Measurements from ENCODE around the gene CDX2. TPM values are rescaled to one million over a fixed set of nuclear protein-coding genes. Genes with fewer than 3 reads are reported as not detected.

CDX2 gene
- total RNA-seq, 1 donor from 2014 or later, result not detected

DNA sequence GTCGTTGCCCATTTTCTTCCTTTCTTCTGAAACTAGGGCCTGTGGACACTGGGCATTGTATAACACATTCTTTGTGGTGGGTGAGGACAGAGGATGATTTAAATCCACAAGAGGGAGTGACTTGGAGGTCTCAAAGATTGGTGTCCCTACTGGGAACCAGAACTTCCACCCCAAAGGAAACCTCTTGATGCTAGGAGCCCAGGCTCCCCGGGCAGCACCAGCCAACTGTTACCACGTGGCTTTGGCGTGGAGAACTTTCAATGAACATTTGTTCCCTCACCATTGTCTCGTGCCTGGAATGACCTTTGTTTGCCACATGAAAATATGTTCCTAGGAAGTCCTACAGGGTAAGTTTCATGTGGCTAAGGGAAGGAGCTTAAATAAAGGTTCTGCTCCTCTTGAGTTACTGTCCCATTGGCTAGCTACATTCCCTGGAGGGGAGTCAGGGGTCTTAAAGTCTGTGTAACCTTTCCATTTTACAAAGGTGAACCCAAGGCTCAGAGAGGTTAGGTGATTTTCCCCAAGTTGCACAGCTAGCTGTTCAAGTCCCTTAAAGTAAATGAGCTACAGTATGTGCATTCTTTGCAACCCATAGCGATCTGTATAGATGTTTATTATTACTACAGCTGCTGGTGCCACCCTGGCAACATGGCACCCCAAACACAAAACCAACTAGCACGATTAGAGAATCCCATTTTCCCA, 5.0 kb upstream of the CDX2 start:
- DNase-seq, result no peak
- H3K4me1 Mint-ChIP-seq, result peaks cover 8% of the 10 kb centered on the region
- intact Hi-C loops (cut with micrococcal nuclease), result no loop called here

DNA sequence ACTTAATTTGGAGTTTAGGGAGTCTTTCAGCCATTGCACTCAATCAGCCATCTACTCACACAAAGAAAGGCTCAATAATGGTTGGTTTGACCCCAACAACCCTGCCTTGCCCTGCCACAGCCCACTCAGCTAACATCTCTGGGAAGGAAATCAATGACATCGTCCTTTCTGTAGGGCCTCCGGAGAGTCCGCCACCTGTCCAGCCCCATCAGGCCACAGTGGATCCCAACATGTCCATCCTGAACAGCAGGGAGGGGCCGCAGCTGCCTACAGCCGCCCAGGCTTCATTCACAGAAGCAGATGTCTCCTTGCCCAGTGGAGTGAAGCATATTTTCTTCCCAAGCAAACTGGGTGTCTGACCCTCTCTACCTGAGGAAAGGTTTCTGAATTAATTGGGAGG, 4.2 kb upstream of the CDX2 start:
- peaks cover 2% of the 10 kb centered on the region for H3K36me3 Mint-ChIP-seq (ENCODE audit: low read depth)
- H3K4me3 Mint-ChIP-seq, result no peak overlapping the region
- H3K9me3 Mint-ChIP-seq, result peaks cover 3% of the 10 kb centered on the region
- peaks cover 75% of the 10 kb centered on the region for H3K27me3 Mint-ChIP-seq
- H3K4me1 Mint-ChIP-seq, result peaks cover 6% of the 10 kb centered on the region
- no peak for DNase-seq
- H3K27ac Mint-ChIP-seq, result no peak overlapping the region
- intact Hi-C loops (cut with micrococcal nuclease), result no loop called here

More for the DNA sequence above, 5.0 kb upstream of the CDX2 start:
- H3K27me3 Mint-ChIP-seq, result peaks cover 78% of the 10 kb centered on the region
- H3K36me3 Mint-ChIP-seq (ENCODE audit: low read depth), result peaks cover 2% of the 10 kb centered on the region
- H3K9me3 Mint-ChIP-seq, result peaks cover 3% of the 10 kb centered on the region
- no peak overlapping the region for H3K27ac Mint-ChIP-seq
- no peak overlapping the region for H3K4me3 Mint-ChIP-seq

DNA sequence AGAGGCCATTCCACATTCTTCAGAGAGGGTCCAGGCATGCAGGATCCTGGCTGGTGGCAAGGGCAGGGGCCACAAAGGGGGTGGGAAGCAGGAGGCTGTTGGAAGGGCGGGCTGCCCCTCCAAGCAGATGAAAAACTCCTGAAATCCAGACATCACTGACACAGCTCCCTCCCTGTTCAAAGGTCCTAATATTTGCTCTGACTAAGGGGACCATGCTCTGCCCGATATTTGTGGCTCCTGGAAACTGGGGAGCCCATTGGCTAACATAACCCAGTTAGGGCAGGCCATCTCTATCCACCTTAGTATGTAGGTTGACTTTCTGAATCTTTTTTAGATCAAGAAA, 3.3 kb upstream of the CDX2 start:
- H3K4me1 Mint-ChIP-seq, result peaks cover 4% of the 10 kb centered on the region
- no peak for DNase-seq
- no peak overlapping the region for H3K4me3 Mint-ChIP-seq
- H3K27me3 Mint-ChIP-seq, result peaks cover 79% of the 10 kb centered on the region
- peaks cover 2% of the 10 kb centered on the region for H3K36me3 Mint-ChIP-seq (ENCODE audit: low read depth)
- intact Hi-C loops (cut with micrococcal nuclease), result no loop called here
- H3K9me3 Mint-ChIP-seq, result peaks cover 3% of the 10 kb centered on the region
- H3K27ac Mint-ChIP-seq, result no peak overlapping the region

DNA sequence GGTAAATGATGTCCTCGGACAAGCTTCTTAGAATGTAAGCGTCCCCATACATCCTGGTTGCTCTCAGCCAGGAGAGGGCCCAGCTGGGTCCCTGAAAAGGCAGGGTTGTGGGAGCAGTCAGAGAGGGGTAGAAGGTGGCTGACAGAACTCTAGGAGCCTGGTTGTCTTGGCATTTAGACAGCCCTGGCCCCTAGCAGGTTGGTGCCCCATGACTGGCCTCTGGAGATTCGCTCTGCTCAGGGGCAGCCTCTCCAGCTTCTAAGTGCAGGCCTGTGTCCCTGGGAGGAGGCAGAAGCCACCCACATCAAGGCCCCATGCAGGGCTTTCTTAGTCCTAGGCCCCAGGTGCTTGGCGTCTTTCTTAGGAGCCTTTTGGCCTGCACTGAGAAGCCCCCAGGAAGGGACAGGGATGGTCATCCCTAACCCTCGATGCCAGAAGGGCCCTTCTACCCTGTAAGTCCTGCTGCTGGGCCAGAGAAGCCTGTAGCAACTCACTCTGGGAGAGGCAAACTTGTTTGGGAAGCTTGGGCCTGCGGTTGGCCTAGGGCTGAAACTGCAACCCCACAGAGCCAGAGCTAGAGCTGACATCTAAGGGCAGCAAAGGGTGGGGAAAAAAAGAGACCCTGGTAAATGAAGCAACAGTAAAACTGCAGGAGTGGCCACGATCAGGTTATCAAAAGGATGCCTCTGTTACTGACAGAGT, 2.8 kb upstream of the CDX2 start:
- H3K4me1 Mint-ChIP-seq, result peaks cover 4% of the 10 kb centered on the region
- intact Hi-C loops (cut with micrococcal nuclease), result no loop called here
- H3K27me3 Mint-ChIP-seq, result peaks cover 79% of the 10 kb centered on the region
- peaks cover 2% of the 10 kb centered on the region for H3K36me3 Mint-ChIP-seq (ENCODE audit: low read depth)
- DNase-seq, result no peak
- peaks cover 3% of the 10 kb centered on the region for H3K9me3 Mint-ChIP-seq
- H3K27ac Mint-ChIP-seq, result no peak overlapping the region
- H3K4me3 Mint-ChIP-seq, result no peak overlapping the region

DNA sequence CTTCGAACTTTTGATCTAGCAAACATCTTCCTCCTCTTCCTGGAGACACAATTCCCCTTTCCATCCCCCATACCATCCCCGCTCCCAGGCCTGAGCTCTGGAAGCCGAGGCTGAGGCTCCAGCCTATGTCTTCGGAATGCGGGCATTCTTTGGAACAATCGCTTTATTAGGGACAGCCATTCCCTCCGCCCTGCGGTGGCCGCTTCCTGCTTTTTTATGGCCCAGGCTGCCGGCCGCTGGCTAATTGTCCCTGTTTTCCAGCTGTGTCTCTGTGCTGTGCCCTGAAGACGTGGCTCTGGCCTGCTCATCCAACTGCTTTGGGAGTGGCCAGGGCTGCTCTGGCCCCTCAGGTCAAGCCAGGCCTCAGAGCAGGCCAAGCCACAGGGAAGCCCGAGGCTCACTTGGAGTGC, 2.1 kb upstream of the CDX2 start:
- intact Hi-C loops (cut with micrococcal nuclease), result no loop called here
- Mint-ChIP-seq H3K4me1 (peaks cover 4% of the 10 kb centered on the region), H3K9me3 (peaks cover 3% of the 10 kb centered on the region), H3K27ac (no peak overlapping the region), H3K4me3 (no peak overlapping the region), H3K36me3 (ENCODE audit: low read depth) (peaks cover 2% of the 10 kb centered on the region), H3K27me3 (peaks cover 79% of the 10 kb centered on the region)
- no peak for DNase-seq

DNA sequence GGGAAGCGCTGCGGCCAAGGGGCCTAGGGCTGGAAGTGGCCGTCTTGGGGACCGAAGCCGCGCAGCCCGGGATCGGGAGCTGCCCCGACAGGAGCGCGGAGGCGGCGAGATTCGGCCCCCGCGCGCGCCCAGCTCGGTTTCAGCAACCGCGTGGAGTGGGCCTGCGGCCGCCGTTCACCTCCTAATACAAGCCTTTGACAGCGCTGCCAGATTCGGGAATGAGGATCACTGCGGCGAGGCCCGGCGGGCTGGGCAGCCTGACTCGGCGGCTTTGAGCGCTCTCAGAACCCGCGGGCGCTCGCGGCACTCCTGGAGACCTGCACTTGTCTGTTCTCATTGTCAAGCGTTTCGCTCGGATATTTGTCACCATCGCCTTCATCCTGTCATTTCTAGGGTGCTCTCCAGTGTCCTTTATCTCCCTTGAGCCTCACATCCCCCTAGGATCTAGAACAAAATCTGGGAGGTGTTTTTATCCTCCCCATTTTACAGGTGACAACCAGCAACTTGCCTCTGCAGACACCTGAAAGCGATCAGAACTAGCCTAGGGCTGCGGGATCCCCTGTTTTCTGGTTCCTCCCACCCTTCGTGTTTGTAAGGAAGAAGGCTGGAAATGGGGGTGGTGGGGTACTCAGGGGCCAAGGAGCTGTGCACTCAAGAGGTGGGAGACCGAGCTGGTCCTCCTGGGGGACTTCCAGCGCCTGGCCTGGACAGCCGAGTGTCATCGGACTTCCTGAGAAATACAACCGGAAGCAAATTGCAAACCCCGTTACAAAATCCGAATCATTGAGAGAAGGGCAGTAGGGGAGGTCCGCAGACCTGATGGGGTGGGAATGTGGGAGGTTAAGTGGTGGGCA, 1.5 kb upstream of the CDX2 start:
- no peak overlapping the region for H3K4me3 Mint-ChIP-seq
- peaks cover 4% of the 10 kb centered on the region for H3K4me1 Mint-ChIP-seq
- peaks cover 2% of the 10 kb centered on the region for H3K36me3 Mint-ChIP-seq (ENCODE audit: low read depth)
- H3K9me3 Mint-ChIP-seq, result peaks cover 3% of the 10 kb centered on the region
- peaks cover 79% of the 10 kb centered on the region for H3K27me3 Mint-ChIP-seq
- no peak for DNase-seq
- intact Hi-C loops (cut with micrococcal nuclease), result no loop called here
- H3K27ac Mint-ChIP-seq, result peak overlapping the region; percentile 29

DNA sequence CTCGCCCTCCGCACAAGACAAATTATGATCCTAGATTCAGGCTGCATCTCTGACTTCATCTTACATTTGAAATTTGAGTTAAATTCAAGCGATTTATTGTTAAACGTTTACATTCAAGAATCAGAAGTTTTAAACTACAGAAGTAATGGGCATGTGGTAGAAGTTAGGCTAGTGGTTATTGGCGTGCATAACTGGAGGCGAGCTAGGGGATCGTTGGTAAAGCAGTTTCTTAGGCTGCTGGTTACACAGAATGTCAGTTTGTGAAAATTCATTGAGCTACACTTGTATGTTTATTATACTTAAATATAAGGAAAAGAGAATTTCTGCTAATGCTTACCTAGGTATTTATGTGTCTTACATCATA, 733 bp upstream of the CDX2 start:
- H3K36me3 Mint-ChIP-seq (ENCODE audit: low read depth), result peaks cover 2% of the 10 kb centered on the region
- H3K9me3 Mint-ChIP-seq, result peaks cover 3% of the 10 kb centered on the region
- peak overlapping the region; percentile 82 for H3K27ac Mint-ChIP-seq
- H3K4me3 Mint-ChIP-seq, result no peak overlapping the region
- H3K4me1 Mint-ChIP-seq, result peaks cover 4% of the 10 kb centered on the region
- DNase-seq, result no peak
- intact Hi-C loops (cut with micrococcal nuclease), result no loop called here
- peaks cover 79% of the 10 kb centered on the region for H3K27me3 Mint-ChIP-seq

DNA sequence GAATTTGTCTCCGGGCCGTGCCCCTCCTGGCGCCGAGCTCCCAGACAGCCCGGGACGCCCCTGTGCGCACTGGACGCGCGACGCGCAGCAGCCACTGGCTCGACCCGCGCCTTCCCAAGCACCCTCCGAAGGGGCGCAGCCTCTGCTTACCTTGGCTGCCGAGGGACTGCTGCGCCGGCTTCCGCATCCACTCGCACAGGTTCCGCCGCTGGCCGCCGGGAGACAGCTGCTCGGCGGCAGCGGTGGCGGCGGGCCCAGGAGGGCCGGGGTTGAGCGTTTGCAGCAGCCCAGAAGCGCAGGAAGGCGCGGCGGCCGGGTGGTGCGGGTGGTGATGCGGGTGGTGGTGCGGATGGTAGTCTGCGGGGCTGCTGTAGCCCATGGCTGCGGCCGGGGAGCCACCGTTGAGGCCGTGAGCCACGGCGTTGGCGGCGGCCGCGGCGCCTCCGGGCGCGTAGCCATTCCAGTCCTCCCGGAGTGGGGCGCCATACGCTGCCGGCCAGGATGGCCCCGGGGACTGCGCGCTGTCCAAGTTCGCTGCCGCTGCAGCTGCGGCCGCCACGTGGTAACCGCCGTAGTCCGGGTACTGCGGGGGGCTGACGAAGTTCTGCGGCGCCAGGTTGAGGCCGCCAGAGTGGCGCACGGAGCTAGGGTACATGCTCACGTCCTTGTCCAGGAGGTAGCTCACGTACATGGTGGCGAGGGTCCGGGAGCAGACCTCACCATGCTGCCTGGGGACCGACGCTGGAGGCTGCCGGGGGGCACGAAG, 616 bp downstream of the CDX2 start:
- Mint-ChIP-seq H3K27ac (no peak overlapping the region), H3K9me3 (peaks cover 3% of the 10 kb centered on the region), H3K4me1 (peaks cover 4% of the 10 kb centered on the region), H3K36me3 (ENCODE audit: low read depth) (peaks cover 2% of the 10 kb centered on the region), H3K4me3 (no peak overlapping the region), H3K27me3 (peaks cover 76% of the 10 kb centered on the region)
- DNase-seq, result no peak
- intact Hi-C loops (cut with micrococcal nuclease), result no loop called here

DNA sequence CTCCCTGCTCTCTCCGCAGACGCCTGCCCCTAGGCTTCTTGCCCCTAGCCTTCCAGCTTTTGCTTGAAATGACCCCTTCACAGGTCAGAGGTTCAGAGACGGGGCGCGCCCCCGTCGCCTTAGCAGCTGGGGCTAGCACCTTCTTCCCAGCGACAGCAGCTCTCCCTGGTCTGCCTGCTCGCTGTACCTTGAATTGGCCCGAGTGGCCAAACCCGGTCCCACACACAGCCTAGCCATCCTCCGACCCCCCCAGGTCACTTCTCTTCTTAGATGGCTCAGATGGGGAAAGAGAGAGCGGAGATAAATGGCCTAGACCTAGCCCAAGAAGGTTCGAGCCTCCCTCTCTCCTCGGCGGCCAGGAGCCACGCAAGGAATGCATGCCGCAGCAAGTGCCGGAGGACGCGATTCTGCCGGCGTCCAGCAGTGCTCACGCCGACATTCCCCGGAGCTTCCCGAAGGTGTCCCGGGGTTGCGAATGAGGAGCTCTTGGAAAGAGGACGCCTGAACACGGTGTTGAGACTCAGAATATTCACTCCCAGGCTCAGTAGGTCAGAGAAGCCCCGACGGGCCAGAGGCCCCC, 1.3 kb downstream of the CDX2 start:
- DNase-seq, result no peak
- intact Hi-C loops (cut with micrococcal nuclease), result loop anchor here (1.0 to 2.0 kb wide), 2 partner anchors 46 to 175 kb away; partner anchors contain the start of gene GSX1
- Mint-ChIP-seq H3K4me1 (peaks cover 4% of the 10 kb centered on the region), H3K9me3 (peaks cover 3% of the 10 kb centered on the region), H3K27me3 (peaks cover 76% of the 10 kb centered on the region), H3K36me3 (ENCODE audit: low read depth) (peaks cover 2% of the 10 kb centered on the region), H3K27ac (peak overlapping the region; percentile 75), H3K4me3 (no peak overlapping the region)

DNA sequence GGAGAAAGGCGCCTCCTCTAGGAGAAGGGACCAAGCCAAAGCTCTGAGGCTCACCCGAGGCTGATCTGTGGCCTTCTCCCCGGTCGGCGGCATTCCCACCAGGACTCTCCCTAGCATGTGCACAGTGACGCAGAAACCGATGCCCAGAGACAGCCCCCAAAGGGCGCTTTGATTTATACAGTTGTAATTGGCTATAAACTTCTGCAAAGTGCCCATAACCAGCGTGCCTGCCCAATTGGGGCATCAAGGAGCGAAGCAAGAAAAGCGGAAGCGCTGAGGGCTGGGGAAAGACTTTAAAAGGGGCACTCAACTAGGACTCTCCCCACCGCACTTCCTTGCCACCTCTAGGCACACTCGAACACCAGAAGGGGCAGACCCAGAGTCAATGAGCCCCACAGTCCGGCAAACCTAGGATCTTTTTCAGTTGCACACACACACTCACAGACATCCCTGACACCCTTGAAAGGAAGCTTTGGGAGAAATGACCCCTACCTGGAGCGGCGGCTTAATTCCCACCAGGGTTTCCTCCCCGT, 1.8 kb downstream of the CDX2 start:
- no peak for DNase-seq
- intact Hi-C loops (cut with micrococcal nuclease), result loop anchor here (1.0 to 2.0 kb wide), 2 partner anchors 45 to 174 kb away; partner anchors contain the start of gene GSX1
- Mint-ChIP-seq H3K9me3 (peaks cover 3% of the 10 kb centered on the region), H3K27ac (peak overlapping the region; percentile 75), H3K27me3 (peaks cover 77% of the 10 kb centered on the region), H3K36me3 (ENCODE audit: low read depth) (peaks cover 2% of the 10 kb centered on the region), H3K4me3 (no peak overlapping the region), H3K4me1 (peaks cover 4% of the 10 kb centered on the region)

DNA sequence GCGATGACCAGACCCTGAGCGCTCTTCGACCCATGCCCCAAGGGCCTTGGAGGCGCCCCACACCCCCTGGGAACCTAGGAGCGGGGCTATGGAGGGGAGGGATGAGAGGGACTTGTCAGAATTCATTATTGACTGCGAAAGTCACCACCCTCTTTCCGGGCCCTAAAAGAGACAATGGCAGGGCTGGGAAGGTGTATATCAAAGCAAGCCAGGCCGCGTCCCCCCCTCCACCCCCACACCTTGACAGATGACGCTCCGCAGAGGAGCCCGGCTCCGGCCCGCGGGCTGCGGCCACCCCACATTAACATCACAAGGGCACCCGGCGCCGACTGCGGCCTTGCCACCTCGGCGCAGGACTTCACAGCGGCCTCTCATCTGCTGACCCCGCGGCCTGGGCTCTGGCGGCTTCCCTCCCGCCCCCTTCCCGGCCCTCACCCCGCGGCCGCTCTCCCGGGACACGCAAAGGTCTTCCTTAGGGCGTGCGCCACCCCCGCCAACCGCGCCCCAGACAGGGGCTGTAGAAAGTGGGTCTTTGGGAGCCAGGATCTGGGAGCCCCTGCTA, 2.4 kb downstream of the CDX2 start:
- Mint-ChIP-seq H3K9me3 (peaks cover 3% of the 10 kb centered on the region), H3K4me3 (no peak overlapping the region), H3K36me3 (ENCODE audit: low read depth) (peaks cover 2% of the 10 kb centered on the region), H3K27me3 (peaks cover 83% of the 10 kb centered on the region), H3K4me1 (peaks cover 4% of the 10 kb centered on the region), H3K27ac (no peak overlapping the region)
- DNase-seq, result no peak
- intact Hi-C loops (cut with micrococcal nuclease), result loop anchor here (1.0 to 2.0 kb wide), 2 partner anchors 44 to 174 kb away; partner anchors contain the start of gene GSX1

DNA sequence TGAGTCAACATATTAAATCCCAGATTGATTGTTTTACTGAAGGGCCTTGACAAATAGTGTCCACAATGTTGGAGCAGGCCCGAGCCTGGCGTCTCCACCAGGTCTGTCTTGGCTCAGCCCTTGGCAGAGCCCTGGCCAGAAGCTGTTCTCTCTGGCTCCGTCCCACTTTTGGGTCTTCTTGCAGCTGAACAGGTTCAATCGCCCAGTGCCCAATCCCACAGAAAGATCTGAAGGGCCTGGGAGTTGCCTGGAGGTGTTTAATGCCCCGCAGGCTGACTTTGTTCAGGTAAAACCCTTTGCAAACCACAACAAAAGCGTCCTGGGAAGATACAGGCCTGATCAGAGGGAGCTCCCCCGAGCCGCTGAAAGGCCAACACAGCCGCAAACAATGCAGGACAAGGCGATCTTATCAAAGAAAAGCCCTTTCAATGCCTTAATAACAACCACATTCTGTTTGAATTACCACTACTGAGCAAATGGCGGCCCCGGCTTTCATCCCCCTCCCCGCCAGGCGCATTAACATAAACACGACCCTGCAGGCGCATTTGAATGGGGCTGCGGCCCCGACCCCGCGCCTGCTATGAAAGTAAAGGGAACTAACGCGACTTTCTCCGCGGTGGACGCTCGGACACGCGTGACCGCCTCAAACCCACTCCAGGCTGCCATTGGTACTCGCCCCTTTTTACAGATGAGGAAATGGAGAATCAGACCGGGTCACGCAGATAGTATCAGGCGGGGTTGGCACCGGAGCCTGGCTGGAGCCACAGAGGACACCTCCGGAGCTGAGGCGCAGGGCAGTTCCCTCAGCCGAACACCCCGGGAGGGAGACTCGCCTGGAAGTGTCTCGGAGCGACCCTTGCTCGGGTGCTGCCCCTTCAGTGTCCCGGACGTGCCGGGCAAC, 3.1 kb downstream of the CDX2 start:
- peaks cover 3% of the 10 kb centered on the region for H3K9me3 Mint-ChIP-seq
- H3K27ac Mint-ChIP-seq, result no peak overlapping the region
- DNase-seq, result no peak
- H3K36me3 Mint-ChIP-seq (ENCODE audit: low read depth), result peaks cover 2% of the 10 kb centered on the region
- H3K4me3 Mint-ChIP-seq, result no peak overlapping the region
- peaks cover 83% of the 10 kb centered on the region for H3K27me3 Mint-ChIP-seq
- intact Hi-C loops (cut with micrococcal nuclease), result loop anchor here (2.0 kb wide), 1 partner anchor 173 kb away; the partner anchor contains the start of gene GSX1
- peaks cover 4% of the 10 kb centered on the region for H3K4me1 Mint-ChIP-seq

All from activated CD4-positive, alpha-beta T cell treated with anti-CD3 and anti-CD28 coated beads, Interleukin-2, amount 10 ng/mL, durations not matched to agents 24 days and 14 days (primary cell).